ENCODE measurements around the gene KLHL29. TPM values are rescaled to one million over a fixed set of nuclear protein-coding genes. Genes with fewer than 3 reads are reported as not detected.

KLHL29 gene
- total RNA-seq, 2 donors from 2014 or later: 1.0 to 2.4 TPM

DNA sequence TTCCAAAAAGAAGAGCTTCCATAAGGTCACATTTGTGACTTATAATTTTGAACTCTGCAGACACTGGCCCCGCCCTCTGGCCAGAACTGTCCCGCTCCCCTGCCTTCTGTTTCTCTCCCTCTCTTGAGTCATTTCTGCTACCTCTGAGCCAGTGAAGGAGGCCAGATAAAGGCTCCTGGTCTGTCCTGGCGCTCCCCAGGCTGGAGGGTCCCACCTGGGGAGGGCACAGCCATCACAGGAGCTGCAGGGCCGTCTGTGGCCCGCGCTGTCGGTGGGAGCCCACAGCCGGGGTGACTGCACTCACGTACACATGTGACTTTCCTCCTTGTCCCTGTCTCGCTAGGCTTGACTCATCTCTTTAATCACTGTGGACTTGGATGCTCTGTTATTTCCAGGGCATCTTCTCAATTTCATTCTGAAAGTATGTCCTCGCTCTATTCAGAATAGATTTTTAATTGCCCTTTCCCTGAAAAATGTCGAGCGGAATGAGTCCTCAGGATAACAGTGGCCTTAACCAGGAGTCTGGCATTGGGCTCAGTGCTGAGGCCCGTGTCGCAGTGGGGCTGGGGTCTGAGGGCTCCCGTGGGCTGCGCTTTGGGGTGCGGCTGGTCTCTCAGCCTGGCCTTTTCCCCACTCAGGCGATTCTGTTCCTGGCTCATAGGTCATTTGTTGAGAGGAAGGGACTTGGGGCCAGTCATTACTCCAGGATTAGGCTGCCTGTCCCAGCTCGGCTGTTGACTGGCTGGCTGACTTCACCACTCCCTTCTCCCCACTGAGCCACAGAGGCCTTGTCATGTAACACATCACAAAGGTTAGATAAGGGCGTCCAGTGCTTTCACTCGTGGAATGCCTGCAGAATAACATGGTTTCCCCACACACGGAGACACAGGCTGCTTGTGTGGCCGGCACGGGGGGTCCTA lies 34.5 kb downstream of the KLHL29 start:
- Mint-ChIP-seq H3K9me3 (no peaks in the 10 kb centered on the region), H3K27me3 (ENCODE audit: insufficient read depth) (no peaks in the 10 kb centered on the region), H3K27ac (no peak overlapping the region), H3K4me1 (peaks cover 6% of the 10 kb centered on the region), H3K4me3 (no peak overlapping the region), H3K36me3 (ENCODE audit: low read depth) (no peaks in the 10 kb centered on the region)
- H3K9ac ChIP-seq (ENCODE audit: extremely low read depth, low read length, poor library complexity, severe bottlenecking): no peak overlapping the region
- TF ChIP-seq CTCF (conservative IDR thresholded peaks at IDR 0.05): no peak
- no peaks in the 10 kb centered on the region for H3K4me1 ChIP-seq (ENCODE audit: control insufficient read depth, insufficient read depth, low read length)
- DNase-seq: no peak
- no peaks in the 10 kb centered on the region for H3K9me3 ChIP-seq (ENCODE audit: control insufficient read depth, low read length)
- no peaks in the 10 kb centered on the region for H3K36me3 ChIP-seq (ENCODE audit: control insufficient read depth, insufficient read depth, low read length)
- no peaks in the 10 kb centered on the region for H3K27me3 ChIP-seq (ENCODE audit: control insufficient read depth, insufficient read depth, low read length, poor library complexity, severe bottlenecking)
- 93 to 95% methylated on average over 18 to 25 of the region's 25 CpGs for WGBS, 2 experiments (ENCODE audit: insufficient coverage in 1 of 2, insufficient read length in 1 of 2)
- no peak overlapping the region for H3K27ac ChIP-seq (ENCODE audit: low read depth, low read length)
- H3K4me3 ChIP-seq (ENCODE audit: low read length): no peak overlapping the region

DNA sequence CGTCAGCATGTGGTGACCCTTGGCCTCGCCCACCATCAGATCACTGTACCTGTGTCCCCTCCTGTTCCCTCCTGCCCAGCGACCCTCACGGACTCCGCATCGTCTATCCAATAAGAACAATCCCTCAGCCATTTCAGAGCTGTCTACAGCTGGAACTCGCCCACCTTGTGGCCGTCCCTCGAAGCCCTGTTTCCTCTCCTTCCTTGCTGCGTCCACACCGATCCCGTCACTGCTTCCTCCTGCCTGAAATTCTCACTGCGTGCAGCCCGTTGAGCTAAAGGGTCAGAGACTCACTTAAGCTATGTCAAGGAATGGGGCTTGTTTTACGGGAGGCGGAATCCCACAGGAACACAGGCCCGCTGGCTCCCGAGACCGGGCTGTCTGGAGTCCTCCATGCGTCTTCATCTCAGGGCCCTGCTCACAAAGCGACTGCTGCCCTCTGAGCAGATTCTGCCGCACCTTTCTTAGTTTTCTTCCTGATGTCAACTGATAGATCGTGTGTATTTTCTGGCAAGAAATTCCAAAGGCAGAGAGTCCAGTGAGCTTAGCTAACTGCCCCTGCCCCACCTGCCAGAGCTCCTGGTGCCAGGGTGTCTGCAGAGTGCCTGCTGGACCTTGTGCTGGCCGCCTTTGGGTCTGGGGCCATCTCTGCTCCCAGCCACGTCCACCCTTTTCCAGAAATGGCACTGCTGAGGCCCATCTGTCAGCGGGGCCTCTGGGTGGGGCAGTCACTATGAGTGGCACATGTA lies 35.3 kb downstream of the KLHL29 start:
- TF ChIP-seq CTCF (conservative IDR thresholded peaks at IDR 0.05): no peak
- Mint-ChIP-seq H3K27ac (no peak overlapping the region), H3K4me1 (peaks cover 3% of the 10 kb centered on the region), H3K4me3 (no peak overlapping the region), H3K9me3 (no peaks in the 10 kb centered on the region), H3K36me3 (ENCODE audit: low read depth) (no peaks in the 10 kb centered on the region), H3K27me3 (ENCODE audit: insufficient read depth) (no peaks in the 10 kb centered on the region)
- H3K27ac ChIP-seq (ENCODE audit: low read depth, low read length): no peak overlapping the region
- no peak overlapping the region for H3K4me3 ChIP-seq (ENCODE audit: low read length)
- no peaks in the 10 kb centered on the region for H3K9me3 ChIP-seq (ENCODE audit: control insufficient read depth, low read length)
- WGBS, 2 experiments (ENCODE audit: insufficient coverage in 1 of 2, insufficient read length in 1 of 2): 93% methylated on average over 20 to 26 of the region's 26 CpGs
- H3K36me3 ChIP-seq (ENCODE audit: control insufficient read depth, insufficient read depth, low read length): no peaks in the 10 kb centered on the region
- H3K9ac ChIP-seq (ENCODE audit: extremely low read depth, low read length, poor library complexity, severe bottlenecking): no peak overlapping the region
- no peaks in the 10 kb centered on the region for H3K4me1 ChIP-seq (ENCODE audit: control insufficient read depth, insufficient read depth, low read length)
- no peaks in the 10 kb centered on the region for H3K27me3 ChIP-seq (ENCODE audit: control insufficient read depth, insufficient read depth, low read length, poor library complexity, severe bottlenecking)
- DNase-seq: no peak

DNA sequence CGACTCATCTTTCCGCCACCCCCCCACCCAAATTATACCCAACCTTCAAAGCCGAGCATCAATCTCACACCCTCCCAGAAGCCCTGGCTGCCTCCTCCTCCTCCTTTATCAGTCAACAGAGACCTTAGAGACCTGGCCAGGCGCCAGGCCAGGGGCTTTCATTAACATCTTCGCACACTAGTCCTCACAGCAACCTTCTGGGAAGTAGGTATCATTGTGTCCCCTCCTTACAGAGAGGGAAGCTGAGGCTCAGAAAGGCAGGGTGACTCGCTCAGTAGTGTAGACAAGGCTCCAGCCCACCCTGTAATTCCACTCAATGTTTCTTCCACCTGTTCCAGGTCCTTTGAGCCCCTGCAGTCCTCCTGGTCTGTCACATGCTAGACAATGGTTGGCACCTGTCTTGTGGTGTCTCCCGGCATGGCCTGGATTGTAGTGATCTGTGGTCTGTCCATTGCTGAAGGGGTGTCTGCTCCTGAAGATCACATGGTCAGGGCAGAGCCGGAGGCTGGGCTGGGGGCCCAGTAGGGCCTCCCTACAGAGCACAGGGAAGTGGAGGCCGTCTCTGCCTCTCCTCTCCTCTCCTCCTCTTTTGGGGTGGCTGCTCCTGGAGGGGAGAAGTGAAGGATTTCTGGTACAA lies 36.0 kb downstream of the KLHL29 start:
- TF ChIP-seq CTCF (conservative IDR thresholded peaks at IDR 0.05): no peak
- Histone ChIP-seq H3K27me3 (ENCODE audit: control insufficient read depth, insufficient read depth, low read length, poor library complexity, severe bottlenecking) (no peaks in the 10 kb centered on the region), H3K27ac (ENCODE audit: low read depth, low read length) (no peak overlapping the region), H3K4me3 (ENCODE audit: low read length) (no peak overlapping the region), H3K9ac (ENCODE audit: extremely low read depth, low read length, poor library complexity, severe bottlenecking) (no peak overlapping the region), H3K4me1 (ENCODE audit: control insufficient read depth, insufficient read depth, low read length) (no peaks in the 10 kb centered on the region), H3K36me3 (ENCODE audit: control insufficient read depth, insufficient read depth, low read length) (no peaks in the 10 kb centered on the region), H3K9me3 (ENCODE audit: control insufficient read depth, low read length) (no peaks in the 10 kb centered on the region)
- Mint-ChIP-seq H3K27ac (no peak overlapping the region), H3K27me3 (ENCODE audit: insufficient read depth) (no peaks in the 10 kb centered on the region), H3K36me3 (ENCODE audit: low read depth) (no peaks in the 10 kb centered on the region), H3K4me3 (no peak overlapping the region), H3K4me1 (peaks cover 2% of the 10 kb centered on the region), H3K9me3 (no peaks in the 10 kb centered on the region)
- 86 to 94% methylated on average over 1 to 9 of the region's 9 CpGs for WGBS, 2 experiments (ENCODE audit: insufficient coverage in 1 of 2, insufficient read length in 1 of 2)
- peak; percentile 39 for DNase-seq

Measured in endodermal cell (in vitro differentiated cells).